Activated naive CD4-positive, alpha-beta T cell (primary cell): Measurements from ENCODE around the gene CTIF.

Experiments used
- DNase-seq, 4 experiments: peaks; one replicate each; lab custom pipeline; 2025; lab: John Stamatoyannopoulos, UW

The CTIF gene

GRCh38 chr18:48819781-48820482 lies 281.1 kb downstream of the CTIF start:
- DNase-seq = no peak

DNA sequence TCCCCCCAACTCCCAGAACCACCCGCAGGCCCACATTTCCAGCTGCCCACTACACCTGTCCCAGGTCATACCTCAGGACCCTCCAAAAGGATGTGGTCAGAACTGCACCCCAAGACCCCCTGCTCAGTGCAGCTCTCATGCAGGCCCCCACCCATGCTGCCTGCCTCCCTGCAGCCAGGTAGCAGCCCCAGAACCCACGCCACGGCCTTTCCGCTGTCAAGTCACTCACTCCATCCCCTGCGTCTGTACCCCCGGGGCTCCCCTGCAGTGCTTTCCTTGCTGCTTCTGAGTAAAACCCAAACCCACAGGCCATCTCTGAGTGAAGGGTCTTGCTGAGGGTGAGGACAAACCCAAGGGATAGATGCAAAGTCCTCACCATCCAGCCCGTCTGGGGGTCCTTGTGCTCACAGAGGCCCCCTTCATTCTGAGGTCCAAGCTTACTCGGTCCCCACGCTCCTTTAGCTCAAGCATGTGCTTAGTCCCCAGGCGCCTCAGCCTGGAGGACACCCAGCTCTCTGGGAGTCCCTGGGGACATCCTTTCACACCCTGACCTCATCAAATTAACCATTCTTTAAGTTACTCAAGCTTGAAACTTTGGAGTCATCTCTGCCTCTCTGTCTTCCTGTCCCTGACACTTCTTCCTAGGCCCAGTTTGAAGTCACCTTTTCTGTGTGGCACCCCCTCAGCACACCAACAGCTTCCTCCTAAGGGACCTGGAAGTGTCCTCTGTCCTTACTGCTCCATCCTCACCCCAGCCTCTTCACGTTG lies 281.8 kb downstream of the CTIF start:
- no peak for DNase-seq

GRCh38 chr18:48821251-48821590 lies 282.4 kb downstream of the CTIF start:
- DNase-seq = no peak

- DNase-seq = no peak
These were observed 283.0 kb downstream of the CTIF start for GRCh38 chr18:48821845-48822244.

DNA sequence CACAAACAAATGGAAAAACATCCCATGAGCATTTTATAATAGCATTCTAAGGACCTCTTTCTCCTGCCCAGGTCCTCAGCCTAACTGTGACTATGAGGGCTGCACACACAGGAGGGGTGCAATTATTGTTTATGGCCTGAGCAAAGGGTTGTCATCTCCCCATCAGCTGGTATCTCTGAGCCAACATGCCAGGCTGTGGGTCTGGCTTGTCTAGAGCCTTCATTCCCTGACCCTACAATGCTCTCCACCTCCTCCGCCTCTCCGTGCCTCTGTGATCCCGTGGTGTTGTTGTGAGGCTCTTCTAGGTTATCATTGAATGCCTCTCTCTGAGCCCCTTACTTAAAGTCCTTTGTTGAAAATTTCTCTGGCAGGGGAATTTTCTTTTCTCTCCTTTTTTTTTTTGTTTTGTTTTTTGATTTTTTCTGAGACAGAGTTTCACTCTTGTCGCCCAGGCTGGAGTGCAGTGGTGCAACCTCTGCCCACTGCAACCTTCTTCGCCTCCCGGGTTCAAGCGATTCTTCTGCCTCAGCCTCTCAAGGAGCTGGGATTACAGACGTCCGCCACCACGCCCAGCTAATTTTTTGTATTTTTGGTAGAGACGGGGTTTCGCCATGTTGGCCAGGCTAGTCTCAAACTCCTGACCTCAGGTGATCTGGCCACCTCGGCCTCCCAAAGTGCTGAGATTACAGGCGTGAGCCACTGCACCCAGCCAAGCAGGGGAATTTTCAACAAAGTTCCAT lies 285.6 kb downstream of the CTIF start:
- no peak for DNase-seq

GRCh38 chr18:48825101-48825745 lies 286.4 kb downstream of the CTIF start:
- no peak for DNase-seq

GRCh38 chr18:48826271-48826670 lies 287.4 kb downstream of the CTIF start:
- DNase-seq = no peak

DNA sequence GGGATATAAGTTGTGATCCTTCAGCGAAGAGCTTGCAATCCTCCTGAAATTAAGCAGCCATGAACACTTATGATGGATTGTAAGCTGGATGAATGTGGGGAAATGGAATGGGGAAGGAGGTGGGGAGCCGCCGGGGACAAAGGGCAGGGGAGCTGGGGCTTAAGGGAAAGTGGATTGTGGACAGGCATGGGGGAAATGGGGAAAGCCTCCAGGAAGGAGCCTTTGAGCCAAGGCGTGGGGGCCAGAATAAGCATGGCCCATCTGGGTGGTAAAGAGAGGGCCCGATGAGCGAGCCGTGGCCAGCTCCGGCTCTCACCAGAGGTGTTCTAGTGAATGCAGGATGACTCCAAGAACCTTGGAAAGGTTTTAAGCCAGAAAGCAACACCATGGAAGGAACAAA lies 288.0 kb downstream of the CTIF start:
- no peak for DNase-seq

GRCh38 chr18:48827291-48828193 lies 288.7 kb downstream of the CTIF start:
- no peak for DNase-seq

DNA sequence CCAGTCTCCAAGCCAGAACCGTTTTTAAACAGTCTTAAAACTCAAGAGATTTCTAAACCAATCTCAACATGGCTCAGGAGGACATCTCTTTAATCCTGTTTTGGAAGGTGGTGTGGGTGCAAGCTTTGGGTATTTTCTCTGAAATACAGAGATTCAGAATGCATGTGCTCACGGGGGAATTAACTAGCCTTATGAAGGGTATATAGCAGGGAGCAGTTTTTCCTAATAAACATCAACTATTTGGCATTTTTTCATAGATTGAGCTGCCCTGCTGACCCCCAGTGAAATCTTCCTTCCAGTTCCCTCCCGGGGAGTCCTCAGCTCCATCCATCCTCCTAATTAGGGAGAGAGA lies 289.3 kb downstream of the CTIF start:
- DNase-seq = no peak

GRCh38 chr18:48828691-48829442 lies 290.0 kb downstream of the CTIF start:
- DNase-seq = no peak

GRCh38 chr18:48829443-48830149 lies 290.8 kb downstream of the CTIF start:
- DNase-seq = no peak

DNA sequence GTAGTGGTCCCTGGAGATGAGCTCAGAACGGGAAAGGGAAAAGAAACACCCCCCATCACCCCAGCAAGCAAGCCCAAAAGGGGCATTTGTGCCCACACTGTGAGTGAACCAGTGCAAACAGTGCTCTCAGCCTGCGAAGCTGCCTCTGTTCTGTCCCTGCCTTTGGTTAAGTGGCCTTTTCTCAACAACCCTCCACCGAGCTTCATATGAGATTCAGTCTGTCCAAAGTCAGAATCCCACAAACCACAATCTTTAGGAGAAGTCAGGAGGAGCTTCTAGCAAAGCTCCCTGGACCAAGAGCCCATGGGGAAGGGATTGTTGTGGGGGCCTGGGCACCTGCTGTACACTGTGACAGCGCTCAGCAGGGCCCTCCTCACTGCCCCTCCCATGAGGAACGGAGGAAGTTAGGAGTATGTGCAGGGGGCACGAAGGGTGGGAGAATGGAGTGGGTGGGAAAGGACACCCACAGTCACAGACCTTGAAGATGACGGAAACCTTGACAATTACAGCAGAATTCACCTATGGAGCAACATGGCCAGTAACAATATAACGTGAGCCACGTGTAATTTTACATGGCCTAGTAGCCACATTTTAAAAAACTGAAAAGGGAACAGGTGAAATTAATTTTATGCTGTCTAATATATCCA lies 292.4 kb downstream of the CTIF start:
- no peak for DNase-seq

- DNase-seq = no peak
These were observed 293.0 kb downstream of the CTIF start for GRCh38 chr18:48831802-48832201.

- no peak for DNase-seq
These were observed 294.3 kb downstream of the CTIF start for GRCh38 chr18:48832938-48833700.

DNA sequence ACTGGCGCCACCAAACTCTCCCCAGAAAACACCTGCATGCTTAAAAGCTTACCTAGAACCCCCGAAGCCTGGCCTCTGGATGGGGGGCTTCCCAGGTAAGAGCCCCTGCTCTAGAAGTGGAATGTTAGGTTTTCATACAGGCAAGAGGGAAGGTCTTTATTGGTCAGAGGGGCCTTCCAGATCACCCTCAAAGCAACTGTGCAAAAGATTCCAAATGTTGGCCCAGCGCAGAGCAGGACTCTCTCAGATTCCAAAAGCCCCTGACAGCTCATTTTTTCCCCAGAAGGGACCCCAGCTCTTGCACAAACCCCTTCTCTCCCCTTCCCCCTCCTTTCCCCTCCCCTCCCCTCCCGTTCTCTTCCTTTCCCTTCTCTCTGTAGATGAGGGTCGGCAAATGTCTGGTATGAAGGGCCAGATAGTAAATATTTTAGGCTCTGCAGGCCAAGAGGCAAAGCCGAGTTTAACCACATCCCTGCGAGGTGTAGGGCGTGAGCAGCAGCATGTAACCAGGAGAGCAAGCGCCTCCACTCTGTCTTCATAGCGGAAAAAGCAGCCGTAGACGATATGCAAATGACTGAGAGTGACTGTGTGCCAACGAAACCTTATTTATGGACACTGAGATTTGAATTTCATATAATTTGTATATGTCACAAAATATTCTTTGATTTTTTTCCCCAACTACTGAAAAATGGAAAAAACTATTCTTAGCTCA lies 295.0 kb downstream of the CTIF start:
- peak in 2 of 4 experiments; percentile 15 to 32 for DNase-seq

GRCh38 chr18:48834413-48835031 lies 295.7 kb downstream of the CTIF start:
- DNase-seq = peak in 2 of 4 experiments; percentile 28 to 43

DNA sequence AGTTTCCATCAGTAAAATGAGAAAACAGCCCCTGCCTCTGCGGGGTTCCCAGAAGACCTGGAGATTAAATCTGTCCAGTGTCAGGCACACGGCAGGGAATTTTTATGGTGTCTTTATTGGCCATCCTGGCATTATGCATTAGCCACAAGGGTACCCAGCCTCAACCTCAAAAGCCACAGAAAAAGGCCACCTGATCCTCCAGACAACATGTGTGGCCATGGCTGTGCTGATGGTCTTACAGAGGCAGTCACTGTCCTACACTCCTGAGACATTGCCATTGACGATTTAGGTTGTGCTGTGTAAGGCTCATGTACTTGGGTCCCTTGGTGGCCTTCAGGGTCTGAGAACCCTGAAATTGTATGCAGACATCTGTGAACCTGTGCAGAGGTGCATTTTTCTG lies 296.3 kb downstream of the CTIF start:
- no peak for DNase-seq
